ENCODE data around the gene MROH2B. TPM values are rescaled to one million over a fixed set of nuclear protein-coding genes. Genes with fewer than 3 reads are reported as not detected.
A peak's percentile ranks its signal among the peaks of the same experiment; 100 is the strongest.

Gene MROH2B
- not detected for polyA plus RNA-seq (2013, experiment 1 of 2; ENCODE audit: insufficient read length)
- polyA plus RNA-seq (2013, experiment 2 of 2; ENCODE audit: insufficient read length), result not detected

DNA sequence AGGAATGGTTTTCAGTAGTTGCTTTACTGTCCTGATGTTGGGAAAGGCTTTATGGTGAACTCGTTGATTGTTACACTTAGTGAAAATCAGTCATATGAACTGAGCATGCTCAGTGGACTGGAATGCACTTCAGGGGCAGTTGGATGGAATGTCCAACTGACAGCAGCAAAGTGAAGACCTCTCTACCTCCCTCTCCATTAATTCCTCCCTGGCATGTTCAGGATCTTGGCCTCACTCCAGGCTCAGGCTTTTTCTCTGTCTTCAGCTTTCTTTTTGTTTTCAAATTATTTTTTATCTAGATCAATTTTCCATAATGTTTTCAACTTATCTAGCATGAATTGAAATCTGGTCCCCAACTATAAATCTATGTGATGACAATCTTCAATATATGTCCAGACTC, at the start of gene MROH2B:
TSS of gene MROH2B (minus strand) at position 101 of the 400 bp plus-strand sequence. CDS start 490 bp downstream, outside the sequence.
- no peak for DNase-seq

DNA sequence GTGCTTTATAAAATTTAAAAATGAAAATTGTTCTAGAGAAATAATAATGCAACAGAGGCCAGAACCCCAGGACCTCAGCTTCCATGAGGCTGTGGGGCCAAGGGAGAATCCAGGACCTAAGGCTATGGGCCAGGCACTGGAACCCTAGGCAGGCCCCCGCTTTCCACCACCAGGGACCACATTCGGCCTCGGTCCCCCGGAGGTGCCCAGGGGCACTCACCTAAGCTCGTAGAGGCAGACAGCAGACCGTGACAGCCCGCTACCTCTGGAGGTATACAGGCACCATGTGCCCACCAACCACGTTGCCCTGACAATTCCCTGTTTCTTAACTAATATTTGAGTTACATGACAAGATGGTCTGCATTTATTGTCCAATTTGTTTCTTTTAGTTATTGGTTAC, 49.5 kb upstream of the MROH2B start:
- DNase-seq, result no peak

- DNase-seq, result no peak
Observed at GRCh38 chr5:41118177-41118576, 47.0 kb upstream of the MROH2B start.

DNA sequence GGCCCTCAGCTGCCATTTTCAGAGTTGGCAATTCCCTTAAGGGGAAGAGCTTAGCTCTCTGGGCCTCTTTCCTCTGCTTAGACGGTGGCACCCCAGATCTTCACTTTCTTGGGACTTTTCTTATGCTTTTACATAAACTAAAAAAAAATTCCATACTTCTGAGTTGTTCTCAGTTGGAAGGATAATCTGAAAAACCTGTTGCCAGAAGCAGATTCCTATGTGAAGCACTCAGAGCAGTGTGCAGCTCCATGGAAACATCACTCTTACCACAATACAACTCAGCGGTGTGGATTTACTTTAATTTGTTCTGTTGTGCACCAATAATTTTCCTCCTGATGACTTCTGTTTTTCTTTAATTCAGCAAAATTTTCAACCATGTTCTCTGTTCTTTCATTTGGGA, 44.1 kb upstream of the MROH2B start:
- peak; percentile 91 for DNase-seq

- DNase-seq, result peak; percentile 82
Observed at GRCh38 chr5:41112486-41113455, 41.6 kb upstream of the MROH2B start.

- DNase-seq, result peak; percentile 77
Observed at GRCh38 chr5:41109186-41109585, 38.0 kb upstream of the MROH2B start.

- DNase-seq, result no peak
Observed at GRCh38 chr5:41102341-41102740, 31.2 kb upstream of the MROH2B start.

DNA sequence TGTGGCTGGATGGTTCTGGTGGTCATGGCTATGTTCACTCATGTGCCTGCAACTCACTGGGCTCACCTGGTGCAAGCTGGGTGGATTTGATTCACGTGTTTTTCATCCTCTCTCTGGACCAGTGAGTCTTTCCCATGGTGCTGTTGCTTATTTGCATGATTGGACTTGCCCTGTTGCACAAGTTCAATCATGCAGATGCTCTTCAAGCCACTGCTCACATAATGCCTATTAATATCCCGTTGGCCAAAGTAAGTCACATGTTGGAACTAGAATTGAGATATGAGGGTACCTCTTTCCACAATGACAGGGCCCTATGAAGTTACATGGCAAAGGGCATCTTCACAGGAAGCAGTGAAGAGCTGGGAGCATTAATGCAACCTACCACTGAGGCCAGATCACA, 26.5 kb upstream of the MROH2B start:
- no peak for DNase-seq

GRCh38 chr5:41095324-41096101, 24.4 kb upstream of the MROH2B start:
- DNase-seq, result no peak

GRCh38 chr5:41094871-41095270, 23.7 kb upstream of the MROH2B start:
- DNase-seq, result no peak

DNA sequence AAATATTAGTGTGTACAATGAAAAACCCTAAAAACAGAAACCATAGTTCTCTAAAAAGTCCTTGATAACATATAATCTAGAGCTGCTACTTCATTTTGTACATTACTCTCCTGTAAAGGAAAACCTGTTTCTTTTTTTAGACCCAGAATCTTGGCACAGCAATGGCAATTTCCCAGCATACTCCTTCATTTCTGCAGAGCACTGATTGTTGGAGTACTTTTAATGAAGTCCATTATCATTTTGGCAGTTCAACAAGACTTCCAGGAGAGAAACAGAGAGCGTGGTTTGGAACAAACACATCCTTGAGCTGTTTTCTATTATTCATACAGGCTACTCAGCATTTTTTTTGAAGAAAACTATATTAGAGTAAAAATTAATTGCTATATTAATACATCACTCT, 22.7 kb upstream of the MROH2B start:
- no peak for DNase-seq

GRCh38 chr5:41087461-41087860, 16.3 kb upstream of the MROH2B start:
- DNase-seq, result peak; percentile 87

GRCh38 chr5:41083306-41083705, 12.2 kb upstream of the MROH2B start:
- DNase-seq, result peak; percentile 21

GRCh38 chr5:41071975-41072374, 833 bp upstream of the MROH2B start:
- peak; percentile 21 for DNase-seq

- DNase-seq, result peak; percentile 5
Observed at GRCh38 chr5:41067714-41068568, 3.2 kb downstream of the MROH2B start.

DNA sequence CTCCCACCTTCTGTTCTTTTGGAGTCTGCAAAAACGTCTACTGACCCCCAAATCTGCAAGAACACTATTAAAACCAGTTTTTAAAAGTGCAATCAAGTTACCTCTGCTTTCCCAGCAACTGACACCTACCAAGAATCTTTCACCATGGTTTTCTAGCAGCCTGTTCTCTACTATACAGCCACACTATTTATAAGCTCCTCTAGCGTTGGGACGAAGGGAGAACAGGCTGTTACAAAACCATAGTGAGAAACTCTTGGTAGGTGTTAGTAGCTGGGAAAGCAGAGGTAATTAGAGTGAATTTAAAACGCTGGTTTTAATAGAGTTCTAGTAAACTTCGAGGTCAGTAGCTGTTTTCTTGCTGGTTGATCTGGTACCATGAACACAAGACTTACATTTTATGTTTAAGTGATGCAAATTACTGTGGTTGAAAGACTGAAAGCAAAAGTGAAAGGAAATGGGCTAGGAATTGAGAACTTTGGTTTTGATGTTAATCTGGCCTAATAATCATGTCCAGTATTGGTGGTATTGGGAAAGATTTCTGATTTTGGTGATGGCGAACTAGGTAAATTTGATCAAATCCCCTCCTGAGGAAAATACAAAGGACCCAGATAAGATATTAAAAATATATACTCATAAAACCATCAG, 5.3 kb downstream of the MROH2B start:
- DNase-seq, result no peak

DNA sequence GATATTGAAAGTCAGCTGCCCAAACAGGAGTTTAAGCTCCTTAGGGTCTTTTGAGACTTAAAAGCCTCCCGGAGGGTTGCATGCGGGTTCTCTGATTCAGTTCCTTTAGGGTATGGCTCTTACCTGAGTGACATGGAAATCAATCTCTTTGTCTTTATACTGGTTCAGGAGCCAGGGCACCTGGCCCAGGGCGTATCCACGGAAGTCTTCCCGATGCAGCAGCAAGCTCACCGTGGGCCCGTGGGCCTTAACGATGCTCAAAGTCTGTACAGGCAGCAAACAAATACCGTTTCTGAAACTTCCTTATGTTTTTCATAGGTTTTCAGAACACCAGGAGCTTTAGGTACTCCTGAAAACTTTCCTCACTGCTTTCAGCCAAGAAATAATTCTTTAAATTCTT, 13.2 kb downstream of the MROH2B start:
- no peak for DNase-seq

DNA sequence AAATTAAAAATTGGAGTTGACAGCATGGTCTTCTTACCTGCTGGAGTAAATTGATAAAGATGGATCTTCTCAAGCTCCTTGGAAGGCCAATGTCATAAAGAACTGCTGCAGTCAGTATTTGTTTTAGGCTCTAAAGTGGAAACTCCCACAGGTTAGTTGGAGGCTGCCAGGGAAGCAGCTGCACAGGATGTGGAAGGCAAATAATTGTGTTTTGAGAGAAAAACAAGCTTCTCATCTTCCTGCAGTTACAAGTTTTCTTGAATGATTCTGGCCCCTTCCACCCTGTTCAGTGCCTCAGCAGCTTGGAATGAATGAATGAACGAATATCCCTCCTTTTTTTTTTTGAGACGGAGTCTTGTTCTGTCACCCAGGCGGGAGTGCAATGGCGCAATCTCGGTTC, 13.9 kb downstream of the MROH2B start:
- DNase-seq, result no peak

DNA sequence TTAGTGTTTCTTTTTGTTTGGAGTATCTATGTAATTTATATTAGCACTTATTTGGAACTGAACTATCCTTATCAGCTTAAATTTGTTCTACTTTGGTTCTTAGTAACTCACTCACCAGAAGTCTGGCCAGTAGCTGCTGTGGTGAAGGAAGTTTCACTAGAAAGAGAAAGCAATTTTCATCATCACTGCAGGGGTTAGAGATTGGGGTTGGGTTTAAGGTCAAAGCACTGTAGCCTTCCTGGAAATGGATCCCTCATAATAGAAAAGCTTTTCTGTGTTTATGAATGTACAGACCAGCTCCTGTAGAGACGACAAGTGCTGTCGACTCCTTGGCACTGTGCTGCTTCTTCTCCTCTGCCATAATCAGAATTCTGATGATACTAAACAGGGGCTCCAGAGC, 22.2 kb downstream of the MROH2B start:
- no peak for DNase-seq

- no peak for DNase-seq
Observed at GRCh38 chr5:41043109-41043747, 27.9 kb downstream of the MROH2B start.

DNA sequence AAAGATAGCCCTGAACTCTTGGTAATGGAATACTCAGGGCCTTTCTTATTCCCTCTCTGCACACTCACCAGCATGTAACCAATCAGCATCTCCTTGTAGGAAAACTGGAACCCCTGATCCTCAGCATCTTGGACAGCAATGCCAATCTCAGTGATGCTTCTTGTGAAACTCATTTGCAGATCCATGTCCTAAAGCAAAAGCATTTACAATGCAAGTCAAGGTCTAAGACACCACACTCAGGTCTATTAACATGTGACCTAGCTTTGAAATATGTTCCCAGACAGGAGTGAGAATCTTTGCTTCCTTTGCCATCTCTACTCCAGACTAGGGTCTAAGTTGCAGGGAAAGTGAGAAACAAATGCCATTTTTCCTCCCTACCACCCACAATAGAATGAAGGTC, 38.2 kb downstream of the MROH2B start:
- no peak for DNase-seq

Measured in fibroblast of skin of back (primary cell).